HepG2 (cell line): Measurements from ENCODE around the gene C6orf62. TPM values are rescaled to one million over a fixed set of nuclear protein-coding genes. Genes with fewer than 3 reads are reported as not detected.
A peak's percentile ranks its signal among the peaks of the same experiment; 100 is the strongest.

Experiments used
- ATAC-seq: fragments of 200-7000 bp; cut with Tn5 transposase; 3 replicates; pipeline ENCODE4 v1.9.1; 2020; ENCODE audit warnings: mild to moderate bottlenecking, moderate library complexity
- BruUV-seq: library from RNA; stranded (reverse); fragments of 400-500 nt; replicated peaks from 2 replicates; lab custom pipeline; 2021; lab: Mats Ljungman, UMichigan
- CTCF ChIA-PET: fragments of 300-600 bp; formaldehyde crosslinking; extraction: SDS; loops from one replicate; lab custom pipeline; 2021; ENCODE audit warnings: low total read pairs, inconsistent platforms, low intra/inter-chr PET ratio; lab: Yijun Ruan, JAX
- POLR2A ChIA-PET: fragments of 350-600 bp; sonication (Branson Sonifier 250); formaldehyde crosslinking; loops from one replicate; lab custom pipeline; 2020; ENCODE audit warnings: antibody characterized with exemption, inconsistent platforms; lab: Yijun Ruan, JAX
- DNase-seq: peaks from one replicate; pipeline ENCODE4 v3.0.0-alpha.2; 2015; ENCODE audit warnings: low spot score
- FAIRE-seq: peaks from 3 replicates; lab custom pipeline; 2011; peaks lifted over from hg19 to GRCh38; lab: Jason Lieb, UNC
- H2AFZ ChIP-seq: one replicate; pipeline ENCODE4 v1.6.1; 2011; ENCODE audit warnings: low read length, inconsistent platforms
- H3K27ac ChIP-seq: fragments of 300-600 bp; 3 replicates; pipeline ENCODE4 v1.8.0; 2011; ENCODE audit warnings: mixed run types, mild to moderate bottlenecking, mixed read lengths, low read length, inconsistent platforms; ENCODE audit not compliant: insufficient read depth; ENCODE audit errors: extremely low read length
- H3K27me3 ChIP-seq, 2 experiments: fragments of 200-600 bp in 1 of 2; 2 replicates in 1 of 2; 3 replicates in 1 of 2; pipeline versions ENCODE4 v1.6.0 to v1.8.0; 2011; ENCODE audit warnings: low read length in 2 of 2, mild to moderate bottlenecking in 2 of 2, moderate library complexity in 2 of 2, inconsistent platforms in 1 of 2; ENCODE audit not compliant: insufficient read depth in 2 of 2, control insufficient read depth in 1 of 2
- H3K36me3 ChIP-seq, 2 experiments: fragments of 200-600 bp in 1 of 2; replicated peaks in 1 of 2; 2 replicates in 1 of 2; 3 replicates in 1 of 2; pipeline versions ENCODE4 v1.5.1 to v1.8.0; 2011; ENCODE audit warnings: low read length in 2 of 2, inconsistent platforms in 1 of 2; ENCODE audit not compliant: insufficient read depth in 2 of 2, control insufficient read depth in 1 of 2
- H3K4me1 ChIP-seq: 2 replicates; pipeline ENCODE4 v1.5.1; 2012; ENCODE audit warnings: low read length, inconsistent platforms; ENCODE audit not compliant: insufficient read depth
- H3K4me2 ChIP-seq: 2 replicates; pipeline ENCODE4 v1.6.0; 2011; ENCODE audit warnings: low read depth, low read length, inconsistent platforms
- H3K4me3 ChIP-seq, 3 experiments: fragments of 200-600 bp in 1 of 3; sonication (generic), shearing (Covaris generic) in 1 of 3; replicated peaks in 1 of 3; 2 replicates each; pipeline ENCODE4 v1.5.1; 2011 to 2016; ENCODE audit warnings: low read length in 3 of 3, inconsistent platforms in 2 of 3, low read depth in 2 of 3, mild to moderate bottlenecking in 2 of 3, control low read depth in 1 of 3, mixed read lengths in 1 of 3; ENCODE audit not compliant: insufficient read depth in 1 of 3
- H3K79me2 ChIP-seq: one replicate; pipeline ENCODE4 v1.6.1; 2011; ENCODE audit warnings: low read length, inconsistent platforms; ENCODE audit not compliant: insufficient read depth
- H3K9ac ChIP-seq: 2 replicates; pipeline ENCODE4 v1.6.0; 2011; ENCODE audit warnings: mild to moderate bottlenecking, low read depth, low read length, inconsistent platforms; ENCODE audit not compliant: insufficient read depth
- H3K9me3 ChIP-seq: 2 replicates; pipeline ENCODE4 v1.5.1; 2012; ENCODE audit warnings: mild to moderate bottlenecking, low read length
- H4K20me1 ChIP-seq: 2 replicates; pipeline ENCODE4 v1.6.0; 2011; ENCODE audit warnings: inconsistent platforms, mild to moderate bottlenecking, low read length, moderate library complexity; ENCODE audit not compliant: insufficient read depth
- KIAA2018 ChIP-seq: sonication (generic); formaldehyde crosslinking; IDR thresholded peaks from 2 replicates; pipeline ENCODE4 v1.5.0; 2020; ENCODE audit warnings: mild to moderate bottlenecking, missing genetic modification reagents, borderline replicate concordance
- MAZ ChIP-seq, 2 experiments: sonication (generic) in 1 of 2; formaldehyde crosslinking in 1 of 2; IDR thresholded peaks; 2 replicates each; pipeline versions ENCODE4 v1.5.0 to v1.6.1; 2012 to 2020; ENCODE audit warnings: low read depth in 2 of 2, mild to moderate bottlenecking in 2 of 2, borderline replicate concordance in 1 of 2, improper control_type of control experiment in 1 of 2, low read length in 1 of 2, missing genetic modification reagents in 1 of 2, moderate library complexity in 1 of 2
- ZNF124 ChIP-seq: sonication (generic); formaldehyde crosslinking; IDR thresholded peaks from 2 replicates; pipeline ENCODE4 v1.4.0; 2020; ENCODE audit warnings: missing genetic modification reagents
- ZSCAN29 ChIP-seq: sonication (generic); formaldehyde crosslinking; conservative IDR thresholded peaks from 2 replicates; pipeline ENCODE4 v1.4.0; 2020; ENCODE audit warnings: mild to moderate bottlenecking, missing genetic modification reagents
- ZZZ3 ChIP-seq: sonication (generic); formaldehyde crosslinking; IDR thresholded peaks from 2 replicates; pipeline ENCODE4 v1.4.0; 2020; ENCODE audit warnings: missing genetic modification reagents, mild to moderate bottlenecking, borderline replicate concordance
- WGBS: methylation state at CpG from one replicate; pipeline ENCODE4 v1.1.6; 2017; ENCODE audit warnings: low lambda C conversion rate; 5-methylcytosine and 5-hydroxymethylcytosine counted together
- in situ Hi-C: cut with HindIII; loops from 2 replicates; pipeline ENCODE4 v1.10.0; 2017; ENCODE audit warnings: low pct_unique_long_range_greater_than_20kb; ENCODE audit not compliant: extremely low pct_ligation_motif_present
- intact Hi-C: fragments of 100-400 bp; cut with micrococcal nuclease; formaldehyde crosslinking; loops from one replicate; pipeline ENCODE4 v1.10.0; 2022; ENCODE audit not compliant: unreplicated experiment
- polyA plus RNA-seq, 8 experiments: library from polyadenylated mRNA; depleted of rRNA in 3 of 8; stranded (reverse) in 7 of 8; unstranded in 1 of 8; fragments of >200 nt; fragmentation: Illumina TruSeq in 4 of 8; extraction: Trizol in 4 of 8; gene quantifications; 2 replicates each; pipeline versions ENCODE4 v1.2.1 to v1.2.3, GENCODE V29; 2011 to 2016; ENCODE audit warnings: low read depth in 4 of 8, missing spikeins in 1 of 8, mixed read lengths in 1 of 8; ENCODE audit not compliant: insufficient read depth in 1 of 8
- total RNA-seq, 5 experiments: library from RNA; depleted of rRNA; stranded (reverse); fragments of >200 nt; fragmentation: Illumina TruSeq; extraction: Trizol; gene quantifications; 2 replicates each; pipeline ENCODE4 v1.2.3, GENCODE V29; 2016; ENCODE audit warnings: low read depth in 1 of 5
- TF ChIP-seq, protein P1 (sequence below): IDR thresholded peaks from 2 replicates; pipeline ENCODE4 v1.6.1; 2012; ENCODE audit warnings: low read length, improper control_type of control experiment
- TF ChIP-seq, protein P2 (sequence below): sonication (generic); formaldehyde crosslinking; IDR thresholded peaks from 2 replicates; pipeline ENCODE4 v1.4.0; 2020; ENCODE audit warnings: mild to moderate bottlenecking, missing genetic modification reagents
- TF ChIP-seq, protein P3 (sequence below): sonication (generic); formaldehyde crosslinking; IDR thresholded peaks from 2 replicates; pipeline ENCODE4 v1.4.0; 2020; ENCODE audit warnings: missing genetic modification reagents

The C6orf62 gene
- total and polyA plus RNA-seq, 2 of the 13 experiments (the other 11 are each of a cell fraction or from before 2014, with no cell fraction given): 54.8 to 90.4 TPM

DNA sequence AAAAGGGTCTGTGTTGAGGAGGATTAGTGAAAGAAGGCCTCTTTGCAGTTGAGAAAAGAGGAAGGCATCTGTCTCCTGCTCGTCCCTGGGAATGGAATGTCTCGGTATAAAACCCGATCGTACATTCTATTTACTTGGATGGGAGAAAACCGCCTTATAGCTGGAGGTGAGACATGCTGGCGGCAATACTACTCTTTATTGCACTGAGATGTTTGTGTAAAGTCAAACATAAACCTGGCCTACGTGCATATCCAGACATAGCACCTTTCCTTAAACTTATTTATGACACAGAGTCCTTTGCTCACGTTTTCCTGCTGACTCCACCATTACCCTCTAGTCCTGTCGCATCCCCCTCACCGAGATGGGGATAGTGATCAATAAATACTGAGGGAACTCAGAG is 56.7 kb downstream of the C6orf62 start:
- H3K36me3 ChIP-seq: peaks cover 2 to 10% of the 10 kb centered on the region in 2 experiments; a peak in 3 of 5 replicates
- peaks cover 35% of the 10 kb centered on the region for H3K79me2 ChIP-seq
- H3K4me1 ChIP-seq: peaks cover 68% of the 10 kb centered on the region
- H3K27ac ChIP-seq: no peak overlapping the region
- intact Hi-C loops (no loop called here), in situ Hi-C loops (no loop called here)
- no peaks in the 10 kb centered on the region for H3K9me3 ChIP-seq
- H4K20me1 ChIP-seq: 0 out of 2 replicates have a peak, but pooled peaks cover 4% of the 10 kb centered on the region
- POLR2A ChIA-PET: no interaction called here
- ATAC-seq (no peak), DNase-seq (no peak), FAIRE-seq (no peak)
- WGBS: 85% methylated on average over 10 of the region's 10 CpGs
- H3K27me3 ChIP-seq: no peaks in the 10 kb centered on the region; a peak in 1 of 5 replicates
- no peak overlapping the region for H2AFZ ChIP-seq
- BruUV-seq: no TSS peak
- no peak overlapping the region for H3K9ac ChIP-seq
- CTCF ChIA-PET: no interaction called here
- H3K4me3 ChIP-seq: no peak overlapping the region
- H3K4me2 ChIP-seq: peak overlapping the region; percentile 26; the same call in 1 of the 2 replicates
- TF ChIP-seq ZNF124 (CRISPR knock-in tag) (no peak), KIAA2018 (no peak), MAZ (IDR thresholded peaks at IDR 0.05; ENCODE audit: borderline replicate concordance, low read depth, low read length) (no peak), MAZ (CRISPR knock-in tag; IDR thresholded peaks at IDR 0.05; ENCODE audit: low read depth) (no peak), ZZZ3 (no peak), ZSCAN29 (CRISPR knock-in tag) (0 out of 2 replicates have a peak, but pooled peaks have one; percentile 1)
- TF ChIP-seq, protein P1, sequence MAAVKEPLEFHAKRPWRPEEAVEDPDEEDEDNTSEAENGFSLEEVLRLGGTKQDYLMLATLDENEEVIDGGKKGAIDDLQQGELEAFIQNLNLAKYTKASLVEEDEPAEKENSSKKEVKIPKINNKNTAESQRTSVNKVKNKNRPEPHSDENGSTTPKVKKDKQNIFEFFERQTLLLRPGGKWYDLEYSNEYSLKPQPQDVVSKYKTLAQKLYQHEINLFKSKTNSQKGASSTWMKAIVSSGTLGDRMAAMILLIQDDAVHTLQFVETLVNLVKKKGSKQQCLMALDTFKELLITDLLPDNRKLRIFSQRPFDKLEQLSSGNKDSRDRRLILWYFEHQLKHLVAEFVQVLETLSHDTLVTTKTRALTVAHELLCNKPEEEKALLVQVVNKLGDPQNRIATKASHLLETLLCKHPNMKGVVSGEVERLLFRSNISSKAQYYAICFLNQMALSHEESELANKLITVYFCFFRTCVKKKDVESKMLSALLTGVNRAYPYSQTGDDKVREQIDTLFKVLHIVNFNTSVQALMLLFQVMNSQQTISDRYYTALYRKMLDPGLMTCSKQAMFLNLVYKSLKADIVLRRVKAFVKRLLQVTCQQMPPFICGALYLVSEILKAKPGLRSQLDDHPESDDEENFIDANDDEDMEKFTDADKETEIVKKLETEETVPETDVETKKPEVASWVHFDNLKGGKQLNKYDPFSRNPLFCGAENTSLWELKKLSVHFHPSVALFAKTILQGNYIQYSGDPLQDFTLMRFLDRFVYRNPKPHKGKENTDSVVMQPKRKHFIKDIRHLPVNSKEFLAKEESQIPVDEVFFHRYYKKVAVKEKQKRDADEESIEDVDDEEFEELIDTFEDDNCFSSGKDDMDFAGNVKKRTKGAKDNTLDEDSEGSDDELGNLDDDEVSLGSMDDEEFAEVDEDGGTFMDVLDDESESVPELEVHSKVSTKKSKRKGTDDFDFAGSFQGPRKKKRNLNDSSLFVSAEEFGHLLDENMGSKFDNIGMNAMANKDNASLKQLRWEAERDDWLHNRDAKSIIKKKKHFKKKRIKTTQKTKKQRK: no peak
- TF ChIP-seq, protein P2, sequence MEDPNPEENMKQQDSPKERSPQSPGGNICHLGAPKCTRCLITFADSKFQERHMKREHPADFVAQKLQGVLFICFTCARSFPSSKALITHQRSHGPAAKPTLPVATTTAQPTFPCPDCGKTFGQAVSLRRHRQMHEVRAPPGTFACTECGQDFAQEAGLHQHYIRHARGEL (CRISPR knock-in tag): no peak
- TF ChIP-seq, protein P3, sequence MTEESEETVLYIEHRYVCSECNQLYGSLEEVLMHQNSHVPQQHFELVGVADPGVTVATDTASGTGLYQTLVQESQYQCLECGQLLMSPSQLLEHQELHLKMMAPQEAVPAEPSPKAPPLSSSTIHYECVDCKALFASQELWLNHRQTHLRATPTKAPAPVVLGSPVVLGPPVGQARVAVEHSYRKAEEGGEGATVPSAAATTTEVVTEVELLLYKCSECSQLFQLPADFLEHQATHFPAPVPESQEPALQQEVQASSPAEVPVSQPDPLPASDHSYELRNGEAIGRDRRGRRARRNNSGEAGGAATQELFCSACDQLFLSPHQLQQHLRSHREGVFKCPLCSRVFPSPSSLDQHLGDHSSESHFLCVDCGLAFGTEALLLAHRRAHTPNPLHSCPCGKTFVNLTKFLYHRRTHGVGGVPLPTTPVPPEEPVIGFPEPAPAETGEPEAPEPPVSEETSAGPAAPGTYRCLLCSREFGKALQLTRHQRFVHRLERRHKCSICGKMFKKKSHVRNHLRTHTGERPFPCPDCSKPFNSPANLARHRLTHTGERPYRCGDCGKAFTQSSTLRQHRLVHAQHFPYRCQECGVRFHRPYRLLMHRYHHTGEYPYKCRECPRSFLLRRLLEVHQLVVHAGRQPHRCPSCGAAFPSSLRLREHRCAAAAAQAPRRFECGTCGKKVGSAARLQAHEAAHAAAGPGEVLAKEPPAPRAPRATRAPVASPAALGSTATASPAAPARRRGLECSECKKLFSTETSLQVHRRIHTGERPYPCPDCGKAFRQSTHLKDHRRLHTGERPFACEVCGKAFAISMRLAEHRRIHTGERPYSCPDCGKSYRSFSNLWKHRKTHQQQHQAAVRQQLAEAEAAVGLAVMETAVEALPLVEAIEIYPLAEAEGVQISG (CRISPR knock-in tag): no peak
